ENCODE results near the gene ARFIP1.

DNA sequence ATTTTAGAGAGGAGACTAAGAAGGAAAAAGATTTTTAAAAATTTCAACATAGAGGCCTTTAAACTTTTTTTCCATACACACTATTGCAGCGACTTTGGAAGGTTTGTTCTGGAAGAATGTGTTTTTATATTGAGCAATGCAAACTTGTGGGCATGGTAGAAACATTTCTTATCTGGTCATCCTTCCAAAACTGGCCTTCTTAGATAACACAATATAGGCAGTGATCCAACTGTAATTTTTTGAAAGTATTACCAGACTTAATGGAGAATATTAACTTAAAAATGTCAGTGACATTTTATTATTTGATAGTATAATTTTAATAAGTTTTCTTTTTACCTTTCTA, 182.0 kb downstream of the ARFIP1 start:
- TF ChIP-seq, protein P1, sequence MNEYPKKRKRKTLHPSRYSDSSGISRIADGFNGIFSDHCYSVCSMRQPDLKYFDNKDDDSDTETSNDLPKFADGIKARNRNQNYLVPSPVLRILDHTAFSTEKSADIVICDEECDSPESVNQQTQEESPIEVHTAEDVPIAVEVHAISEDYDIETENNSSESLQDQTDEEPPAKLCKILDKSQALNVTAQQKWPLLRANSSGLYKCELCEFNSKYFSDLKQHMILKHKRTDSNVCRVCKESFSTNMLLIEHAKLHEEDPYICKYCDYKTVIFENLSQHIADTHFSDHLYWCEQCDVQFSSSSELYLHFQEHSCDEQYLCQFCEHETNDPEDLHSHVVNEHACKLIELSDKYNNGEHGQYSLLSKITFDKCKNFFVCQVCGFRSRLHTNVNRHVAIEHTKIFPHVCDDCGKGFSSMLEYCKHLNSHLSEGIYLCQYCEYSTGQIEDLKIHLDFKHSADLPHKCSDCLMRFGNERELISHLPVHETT (CRISPR knock-in tag; conservative IDR thresholded peaks at IDR 0.05 in 1 of 2, IDR thresholded peaks at IDR 0.05 in 1 of 2) = no peak
- TF ChIP-seq YY1 (IDR thresholded peaks at IDR 0.05; ENCODE audit: borderline replicate concordance in 1 of 3, control insufficient read depth in 1 of 3, extremely low read depth in 1 of 3, insufficient read depth in 3 of 3, insufficient read length in 1 of 3, insufficient replicate concordance in 2 of 3, low read depth in 1 of 3, low read length in 2 of 3) (no peak), ZNF445 (CRISPR knock-in tag; IDR thresholded peaks at IDR 0.05; ENCODE audit: low read depth) (no peak), POLR2AphosphoS5 (IDR thresholded peaks at IDR 0.05; ENCODE audit: control insufficient read depth, insufficient read depth, low read depth, low read length) (no peak), HMG20B (CRISPR knock-in tag; IDR thresholded peaks at IDR 0.05) (no peak), RBM39 (optimal IDR thresholded peaks at IDR 0.05; ENCODE audit: low read depth, low read length) (no peak), ZNF589 (CRISPR knock-in tag; IDR thresholded peaks at IDR 0.05; ENCODE audit: low read depth) (no peak)
